ENCODE measurements around the gene STAT3. TPM values are rescaled to one million over a fixed set of nuclear protein-coding genes. Genes with fewer than 3 reads are reported as not detected.

Gene STAT3
- total and polyA plus RNA-seq, 9 of the 15 experiments (the other 6 are each of a cell fraction or from before 2014, with no cell fraction given), result 90.0 to 179 (median 114) TPM

- TF ChIP-seq MGA (IDR thresholded peaks at IDR 0.05), result peak; percentile 84
- no peak for TF ChIP-seq ZNF57 (CRISPR knock-in tag; IDR thresholded peaks at IDR 0.05)
- peak in 1 of 2 experiments; percentile 92; a peak in 2 of 4 replicates for TF ChIP-seq ZMIZ1 (IDR thresholded peaks at IDR 0.05; ENCODE audit: low read depth in 2 of 2, low read length in 2 of 2)
- no peak for TF ChIP-seq SMAD2 (IDR thresholded peaks at IDR 0.05; ENCODE audit: low read depth, low read length)
- no peak for TF ChIP-seq CBX8 (IDR thresholded peaks at IDR 0.05; ENCODE audit: borderline replicate concordance, extremely low read depth, low read depth, low read length, poor library complexity, severe bottlenecking)
- 0 out of 2 replicates have a peak, but pooled peaks have one; percentile 24 for TF ChIP-seq KHSRP (IDR thresholded peaks at IDR 0.05)
- no peak for TF ChIP-seq BMI1 (IDR thresholded peaks at IDR 0.05; ENCODE audit: low read length)
- no peak; the same call in 1 of the 2 replicates for TF ChIP-seq ZNF263 (CRISPR knock-in tag; IDR thresholded peaks at IDR 0.05; ENCODE audit: borderline replicate concordance)
- peak; percentile 77 for TF ChIP-seq SAFB (IDR thresholded peaks at IDR 0.05; ENCODE audit: borderline replicate concordance, low read depth, low read length)
- TF ChIP-seq NR4A1 (CRISPR knock-in tag; IDR thresholded peaks at IDR 0.05), result peak; percentile 96
- peak; percentile 54 for TF ChIP-seq NR4A1 (tag; IDR thresholded peaks at IDR 0.05)
- no peak for TF ChIP-seq ZNF764 (CRISPR knock-in tag; IDR thresholded peaks at IDR 0.05; ENCODE audit: low read depth)
These were observed 75.7 kb downstream of the STAT3 start (continued) for GRCh38 chr17:42312285-42313130.
